SK-N-SH treated with all-trans-retinoic acid at 6 μM for 48 hours (cell line): ENCODE results near the gene SCYGR8.

Experiments used
- ATAC-seq: fragments of 200-7000 bp; cut with Tn5 transposase; 3 replicates; pipeline ENCODE4 v1.9.1; 2020; ENCODE audit warnings: mild to moderate bottlenecking, moderate library complexity
- ARNTL ChIP-seq: fragments of 450-650 bp; formaldehyde crosslinking; IDR thresholded peaks from 2 replicates; pipeline ENCODE4 v1.5.0; 2020; ENCODE audit warnings: low read depth, mild to moderate bottlenecking, moderate library complexity, borderline replicate concordance
- BACH2 ChIP-seq: fragments of 250-450 bp; sonication (Bioruptor Pico); IDR thresholded peaks from 2 replicates; pipeline ENCODE4 v1.9.0; 2021; ENCODE audit warnings: mild to moderate bottlenecking, borderline replicate concordance
- CSDC2 ChIP-seq: fragments of 250-450 bp; sonication (Bioruptor Pico); IDR thresholded peaks from 2 replicates; pipeline ENCODE4 v1.5.0; 2020; ENCODE audit warnings: mild to moderate bottlenecking, moderate library complexity
- ESRRG ChIP-seq: fragments of 250-450 bp; sonication (Bioruptor Pico); IDR thresholded peaks from 2 replicates; pipeline ENCODE4 v1.6.1; 2021; ENCODE audit warnings: mild to moderate bottlenecking
- GLIS3 ChIP-seq: fragments of 250-450 bp; sonication (Bioruptor Pico); IDR thresholded peaks from 2 replicates; pipeline ENCODE4 v1.5.0; 2020; ENCODE audit warnings: mild to moderate bottlenecking, moderate library complexity
- ISL1 ChIP-seq: fragments of 250-450 bp; sonication (Bioruptor Pico); IDR thresholded peaks from 2 replicates; pipeline ENCODE4 v2.1.2; 2022; ENCODE audit warnings: mild to moderate bottlenecking, moderate library complexity
- RARB ChIP-seq: fragments of 250-450 bp; sonication (Bioruptor Pico); IDR thresholded peaks from 2 replicates; pipeline ENCODE4 v1.8.0; 2021; ENCODE audit warnings: mild to moderate bottlenecking, moderate library complexity
- SNAI2 ChIP-seq: fragments of 250-450 bp; sonication (Bioruptor Pico); IDR thresholded peaks from 2 replicates; pipeline ENCODE4 v1.5.0; 2020; ENCODE audit warnings: mild to moderate bottlenecking, moderate library complexity
- TCF4 ChIP-seq: fragments of 250-450 bp; sonication (Bioruptor Pico); IDR thresholded peaks from 2 replicates; pipeline ENCODE4 v1.8.0; 2021; ENCODE audit warnings: mild to moderate bottlenecking, moderate library complexity, borderline replicate concordance
- TOX ChIP-seq: fragments of 250-450 bp; sonication (Bioruptor Pico); IDR thresholded peaks from 2 replicates; pipeline ENCODE4 v1.8.0; 2021; ENCODE audit warnings: mild to moderate bottlenecking, moderate library complexity, borderline replicate concordance
- TSHZ2 ChIP-seq: fragments of 250-450 bp; sonication (Bioruptor Pico); IDR thresholded peaks from 2 replicates; pipeline ENCODE4 v1.5.0; 2020; ENCODE audit warnings: mild to moderate bottlenecking, moderate library complexity
- ZC3H10 ChIP-seq: fragments of 250-450 bp; sonication (Bioruptor Pico); IDR thresholded peaks from 2 replicates; pipeline ENCODE4 v1.5.1; 2021; ENCODE audit warnings: mild to moderate bottlenecking, moderate library complexity
- ZFP3 ChIP-seq: fragments of 250-450 bp; sonication (Bioruptor Pico); IDR thresholded peaks from 2 replicates; pipeline ENCODE4 v1.5.0; 2020; ENCODE audit warnings: mild to moderate bottlenecking, moderate library complexity
- ZFP30 ChIP-seq: fragments of 450-650 bp; formaldehyde crosslinking; IDR thresholded peaks from 2 replicates; pipeline ENCODE4 v1.5.0; 2022; ENCODE audit warnings: mild to moderate bottlenecking, moderate library complexity
- ZNF565 ChIP-seq: fragments of 450-650 bp; formaldehyde crosslinking; conservative IDR thresholded peaks from 2 replicates; pipeline ENCODE4 v1.5.0; 2020; ENCODE audit warnings: low read depth, mild to moderate bottlenecking, moderate library complexity
- ZNF8 ChIP-seq: fragments of 450-650 bp; formaldehyde crosslinking; IDR thresholded peaks from 2 replicates; pipeline ENCODE4 v1.5.0; 2020; ENCODE audit warnings: mild to moderate bottlenecking, moderate library complexity
- TF ChIP-seq, protein P1 (sequence below): fragments of 250-450 bp; sonication (Bioruptor Pico); IDR thresholded peaks from 2 replicates; pipeline ENCODE4 v1.8.0; 2020; ENCODE audit warnings: mild to moderate bottlenecking, moderate library complexity, borderline replicate concordance
- TF ChIP-seq, protein P2 (sequence below): fragments of 250-450 bp; sonication (Bioruptor Pico); IDR thresholded peaks from 2 replicates; pipeline ENCODE4 v1.5.1; 2021; ENCODE audit warnings: mild to moderate bottlenecking, moderate library complexity
- TF ChIP-seq, protein P3 (sequence below): fragments of 250-450 bp; sonication (Bioruptor Pico); IDR thresholded peaks from 2 replicates; pipeline ENCODE4 v1.5.1; 2020; ENCODE audit warnings: low read depth, mild to moderate bottlenecking, moderate library complexity
- TF ChIP-seq, protein P4 (sequence below): fragments of 250-450 bp; sonication (Bioruptor Pico); IDR thresholded peaks from 2 replicates; pipeline ENCODE4 v1.8.0; 2021; ENCODE audit warnings: low read depth, mild to moderate bottlenecking, moderate library complexity, borderline replicate concordance

The SCYGR8 gene

DNA sequence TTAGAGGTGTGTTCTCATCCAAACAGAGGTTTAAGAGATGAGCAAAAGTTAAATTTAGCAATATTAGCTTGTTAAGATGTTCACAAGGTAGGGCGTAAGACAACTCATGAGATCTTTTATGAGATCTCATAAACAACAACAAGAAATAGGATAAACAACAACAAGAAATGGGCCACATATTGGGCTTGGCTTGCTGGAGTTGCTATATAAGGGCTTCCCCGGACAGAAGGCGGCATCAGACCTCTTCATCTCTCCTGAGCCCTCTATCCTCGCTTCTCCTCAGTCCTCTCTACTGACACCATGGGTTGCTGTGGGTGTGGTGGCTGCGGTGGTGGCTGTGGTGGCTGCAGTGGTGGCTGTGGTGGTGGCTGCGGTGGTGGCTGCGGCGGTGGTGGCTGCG lies at the start of gene SCYGR8:
Gene SCYGR8 (plus strand): TSS at position 301 of the 400 bp plus-strand sequence. CDS start 0 bp downstream, at position 301.
- TF ChIP-seq SNAI2 (CRISPR knock-in tag) (no peak), RARB (CRISPR knock-in tag) (no peak), ESRRG (CRISPR knock-in tag) (no peak), TOX (CRISPR knock-in tag) (no peak), TCF4 (CRISPR knock-in tag) (no peak), ARNTL (no peak)
- ATAC-seq: no peak

DNA sequence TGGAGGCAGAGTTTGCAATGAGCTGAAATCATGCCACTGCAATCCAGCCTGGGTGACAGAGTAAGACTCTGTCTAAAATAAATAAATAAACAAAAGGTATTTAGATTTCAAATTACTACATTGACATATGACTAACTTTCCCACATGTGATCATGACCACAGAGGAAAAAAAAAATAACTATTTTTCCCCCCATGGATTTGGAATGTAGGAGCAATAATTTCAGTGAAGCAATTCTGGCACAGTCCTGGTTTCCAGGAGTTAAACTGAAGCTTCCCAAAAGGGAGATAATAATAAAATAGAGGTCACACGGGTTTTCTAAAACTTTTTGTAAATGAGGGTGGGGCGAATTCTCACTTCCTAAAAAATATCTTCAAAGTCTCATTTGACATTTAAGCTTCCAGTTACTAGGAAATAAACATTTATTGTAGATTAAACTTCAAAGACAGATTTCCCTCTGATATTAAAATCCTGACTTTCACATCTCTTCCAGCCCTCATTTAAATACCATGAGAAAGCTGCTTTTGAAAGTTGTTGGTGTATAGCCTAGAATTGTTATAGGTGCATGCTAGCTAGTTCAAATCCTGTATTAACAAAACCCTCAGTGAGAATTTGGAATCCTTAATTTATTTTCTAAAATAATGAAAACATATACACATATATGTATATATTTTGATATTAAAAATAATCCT lies 48.6 kb upstream of the SCYGR8 start:
- ATAC-seq: no peak
- TF ChIP-seq ARNTL (no peak), GLIS3 (CRISPR knock-in tag) (no peak), ZNF565 (no peak), RARB (CRISPR knock-in tag) (no peak), TCF4 (CRISPR knock-in tag) (no peak), ZFP30 (CRISPR knock-in tag) (no peak), ZC3H10 (CRISPR knock-in tag) (no peak), TSHZ2 (CRISPR knock-in tag) (no peak), TOX (CRISPR knock-in tag) (no peak), ZNF8 (CRISPR knock-in tag) (no peak), ESRRG (CRISPR knock-in tag) (no peak), ZFP3 (CRISPR knock-in tag) (no peak), CSDC2 (CRISPR knock-in tag) (no peak), SNAI2 (CRISPR knock-in tag) (no peak), BACH2 (CRISPR knock-in tag) (no peak), ISL1 (CRISPR knock-in tag) (no peak)
- TF ChIP-seq, protein P1, sequence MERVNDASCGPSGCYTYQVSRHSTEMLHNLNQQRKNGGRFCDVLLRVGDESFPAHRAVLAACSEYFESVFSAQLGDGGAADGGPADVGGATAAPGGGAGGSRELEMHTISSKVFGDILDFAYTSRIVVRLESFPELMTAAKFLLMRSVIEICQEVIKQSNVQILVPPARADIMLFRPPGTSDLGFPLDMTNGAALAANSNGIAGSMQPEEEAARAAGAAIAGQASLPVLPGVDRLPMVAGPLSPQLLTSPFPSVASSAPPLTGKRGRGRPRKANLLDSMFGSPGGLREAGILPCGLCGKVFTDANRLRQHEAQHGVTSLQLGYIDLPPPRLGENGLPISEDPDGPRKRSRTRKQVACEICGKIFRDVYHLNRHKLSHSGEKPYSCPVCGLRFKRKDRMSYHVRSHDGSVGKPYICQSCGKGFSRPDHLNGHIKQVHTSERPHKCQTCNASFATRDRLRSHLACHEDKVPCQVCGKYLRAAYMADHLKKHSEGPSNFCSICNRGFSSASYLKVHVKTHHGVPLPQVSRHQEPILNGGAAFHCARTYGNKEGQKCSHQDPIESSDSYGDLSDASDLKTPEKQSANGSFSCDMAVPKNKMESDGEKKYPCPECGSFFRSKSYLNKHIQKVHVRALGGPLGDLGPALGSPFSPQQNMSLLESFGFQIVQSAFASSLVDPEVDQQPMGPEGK (CRISPR knock-in tag): no peak
- TF ChIP-seq, protein P2, sequence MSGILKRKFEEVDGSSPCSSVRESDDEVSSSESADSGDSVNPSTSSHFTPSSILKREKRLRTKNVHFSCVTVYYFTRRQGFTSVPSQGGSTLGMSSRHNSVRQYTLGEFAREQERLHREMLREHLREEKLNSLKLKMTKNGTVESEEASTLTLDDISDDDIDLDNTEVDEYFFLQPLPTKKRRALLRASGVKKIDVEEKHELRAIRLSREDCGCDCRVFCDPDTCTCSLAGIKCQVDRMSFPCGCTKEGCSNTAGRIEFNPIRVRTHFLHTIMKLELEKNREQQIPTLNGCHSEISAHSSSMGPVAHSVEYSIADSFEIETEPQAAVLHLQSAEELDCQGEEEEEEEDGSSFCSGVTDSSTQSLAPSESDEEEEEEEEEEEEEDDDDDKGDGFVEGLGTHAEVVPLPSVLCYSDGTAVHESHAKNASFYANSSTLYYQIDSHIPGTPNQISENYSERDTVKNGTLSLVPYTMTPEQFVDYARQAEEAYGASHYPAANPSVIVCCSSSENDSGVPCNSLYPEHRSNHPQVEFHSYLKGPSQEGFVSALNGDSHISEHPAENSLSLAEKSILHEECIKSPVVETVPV (CRISPR knock-in tag): no peak
- TF ChIP-seq, protein P3, sequence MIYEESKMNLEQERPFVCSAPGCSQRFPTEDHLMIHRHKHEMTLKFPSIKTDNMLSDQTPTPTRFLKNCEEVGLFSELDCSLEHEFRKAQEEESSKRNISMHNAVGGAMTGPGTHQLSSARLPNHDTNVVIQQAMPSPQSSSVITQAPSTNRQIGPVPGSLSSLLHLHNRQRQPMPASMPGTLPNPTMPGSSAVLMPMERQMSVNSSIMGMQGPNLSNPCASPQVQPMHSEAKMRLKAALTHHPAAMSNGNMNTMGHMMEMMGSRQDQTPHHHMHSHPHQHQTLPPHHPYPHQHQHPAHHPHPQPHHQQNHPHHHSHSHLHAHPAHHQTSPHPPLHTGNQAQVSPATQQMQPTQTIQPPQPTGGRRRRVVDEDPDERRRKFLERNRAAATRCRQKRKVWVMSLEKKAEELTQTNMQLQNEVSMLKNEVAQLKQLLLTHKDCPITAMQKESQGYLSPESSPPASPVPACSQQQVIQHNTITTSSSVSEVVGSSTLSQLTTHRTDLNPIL (CRISPR knock-in tag): no peak

- ATAC-seq: no peak
- no peak for TF ChIP-seq TCF4 (CRISPR knock-in tag)
- TF ChIP-seq TSHZ2 (CRISPR knock-in tag): no peak
- TF ChIP-seq ZNF8 (CRISPR knock-in tag): no peak
- no peak for TF ChIP-seq ZFP30 (CRISPR knock-in tag)
- no peak for TF ChIP-seq ZFP3 (CRISPR knock-in tag)
- TF ChIP-seq, protein P3 (CRISPR knock-in tag): no peak
- TF ChIP-seq BACH2 (CRISPR knock-in tag): no peak
- TF ChIP-seq TOX (CRISPR knock-in tag): no peak
- no peak for TF ChIP-seq RARB (CRISPR knock-in tag)
- TF ChIP-seq, protein P1 (CRISPR knock-in tag): no peak
- TF ChIP-seq, protein P4, sequence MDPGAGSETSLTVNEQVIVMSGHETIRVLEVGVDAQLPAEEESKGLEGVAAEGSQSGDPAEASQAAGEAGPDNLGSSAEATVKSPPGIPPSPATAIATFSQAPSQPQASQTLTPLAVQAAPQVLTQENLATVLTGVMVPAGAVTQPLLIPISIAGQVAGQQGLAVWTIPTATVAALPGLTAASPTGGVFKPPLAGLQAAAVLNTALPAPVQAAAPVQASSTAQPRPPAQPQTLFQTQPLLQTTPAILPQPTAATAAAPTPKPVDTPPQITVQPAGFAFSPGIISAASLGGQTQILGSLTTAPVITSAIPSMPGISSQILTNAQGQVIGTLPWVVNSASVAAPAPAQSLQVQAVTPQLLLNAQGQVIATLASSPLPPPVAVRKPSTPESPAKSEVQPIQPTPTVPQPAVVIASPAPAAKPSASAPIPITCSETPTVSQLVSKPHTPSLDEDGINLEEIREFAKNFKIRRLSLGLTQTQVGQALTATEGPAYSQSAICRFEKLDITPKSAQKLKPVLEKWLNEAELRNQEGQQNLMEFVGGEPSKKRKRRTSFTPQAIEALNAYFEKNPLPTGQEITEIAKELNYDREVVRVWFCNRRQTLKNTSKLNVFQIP: no peak
These were observed 44.1 kb upstream of the SCYGR8 start for GRCh38 chr2:227701556-227701955.
